Adrenal gland (tissue), 5 donors: Measurements from ENCODE around the gene STEAP3.
A peak's percentile ranks its signal among the peaks of the same experiment; 100 is the strongest.

ENCODE experiments used
- POLR2A ChIP-seq, 2 donors: fragments of 450-650 bp; IDR thresholded peaks; one replicate each; pipeline ENCODE4 v1.6.1; 2017; ENCODE audit warnings: antibody characterized with exemption in 2 of 2, mild to moderate bottlenecking in 2 of 2, moderate library complexity in 1 of 2
- TF ChIP-seq, protein P1 (sequence below), 6 experiments: fragments of 450-650 bp in 4 of 6; fragments of 200-600 bp in 2 of 6; sonication (generic) in 1 of 6; IDR thresholded peaks; 1 replicate in 5 of 6; 2 replicates in 1 of 6; pipeline versions ENCODE4 v1.5.1 to v1.8.0; 2016 to 2021; ENCODE audit warnings: antibody characterized with exemption in 6 of 6, mild to moderate bottlenecking in 2 of 6, moderate library complexity in 1 of 6
- donor health status: DM: no; HTN: no; CAD: no.

DNA sequence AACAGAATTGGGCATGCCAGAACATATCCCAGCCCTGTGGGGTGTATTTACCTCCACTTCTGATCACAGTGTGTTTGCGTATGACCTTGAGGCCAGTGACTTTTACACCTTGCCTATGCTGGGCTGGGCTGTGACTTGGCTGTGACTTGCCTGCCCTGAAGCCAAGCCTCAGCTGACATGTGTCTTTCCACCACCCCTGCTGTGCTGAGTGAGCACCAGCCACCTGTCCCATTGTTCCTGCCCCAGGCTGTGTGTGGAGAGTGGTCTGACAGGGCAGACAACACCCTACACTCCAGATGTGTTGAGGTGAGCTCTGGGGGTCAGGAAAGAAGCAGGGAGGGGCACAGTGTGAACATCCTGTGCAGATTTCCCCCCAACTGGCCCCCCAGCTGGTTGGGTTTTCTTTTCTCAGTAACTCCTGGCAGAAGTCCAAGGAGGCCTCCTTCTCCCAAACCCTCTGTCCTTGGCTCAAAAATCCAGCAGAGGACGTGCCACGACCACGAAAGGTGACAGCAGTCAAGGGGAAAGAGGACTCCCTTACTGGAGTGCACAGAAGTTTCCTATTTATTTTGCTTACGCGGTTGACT, 5.1 kb upstream of the STEAP3 start:
- no peak for TF ChIP-seq POLR2A (IDR thresholded peaks at IDR 0.05)
- TF ChIP-seq, protein P1, sequence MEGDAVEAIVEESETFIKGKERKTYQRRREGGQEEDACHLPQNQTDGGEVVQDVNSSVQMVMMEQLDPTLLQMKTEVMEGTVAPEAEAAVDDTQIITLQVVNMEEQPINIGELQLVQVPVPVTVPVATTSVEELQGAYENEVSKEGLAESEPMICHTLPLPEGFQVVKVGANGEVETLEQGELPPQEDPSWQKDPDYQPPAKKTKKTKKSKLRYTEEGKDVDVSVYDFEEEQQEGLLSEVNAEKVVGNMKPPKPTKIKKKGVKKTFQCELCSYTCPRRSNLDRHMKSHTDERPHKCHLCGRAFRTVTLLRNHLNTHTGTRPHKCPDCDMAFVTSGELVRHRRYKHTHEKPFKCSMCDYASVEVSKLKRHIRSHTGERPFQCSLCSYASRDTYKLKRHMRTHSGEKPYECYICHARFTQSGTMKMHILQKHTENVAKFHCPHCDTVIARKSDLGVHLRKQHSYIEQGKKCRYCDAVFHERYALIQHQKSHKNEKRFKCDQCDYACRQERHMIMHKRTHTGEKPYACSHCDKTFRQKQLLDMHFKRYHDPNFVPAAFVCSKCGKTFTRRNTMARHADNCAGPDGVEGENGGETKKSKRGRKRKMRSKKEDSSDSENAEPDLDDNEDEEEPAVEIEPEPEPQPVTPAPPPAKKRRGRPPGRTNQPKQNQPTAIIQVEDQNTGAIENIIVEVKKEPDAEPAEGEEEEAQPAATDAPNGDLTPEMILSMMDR (IDR thresholded peaks at IDR 0.05) = peak in 5 of 6 experiments; percentile 44 to 57 (median 53)
